CD14-positive monocyte (primary cell): ENCODE results near the gene PISD. TPM values are rescaled to one million over a fixed set of nuclear protein-coding genes. Genes with fewer than 3 reads are reported as not detected.

ENCODE experiments used
- DNase-seq, 3 donors: peaks; one replicate each; pipeline ENCODE4 v3.0.0-alpha.2; 2011 to 2022
- H2AFZ ChIP-seq: 2 replicates; pipeline ENCODE4 v1.6.0; 2012; ENCODE audit warnings: mild to moderate bottlenecking, low read depth, low read length, inconsistent platforms; ENCODE audit not compliant: insufficient read depth, poor library complexity, severe bottlenecking
- H3K27ac ChIP-seq, 2 donors: 1 replicate in 1 of 2; 2 replicates in 1 of 2; pipeline ENCODE4 v1.5.1; 2012 to 2013; ENCODE audit warnings: low read length in 2 of 2, control low read depth in 1 of 2, inconsistent platforms in 1 of 2, low read depth in 1 of 2, mild to moderate bottlenecking in 1 of 2
- H3K27me3 ChIP-seq, 2 donors: one replicate each; pipeline versions ENCODE4 v1.6.0 to v1.6.1; 2011 to 2013; ENCODE audit warnings: low read length in 2 of 2; ENCODE audit not compliant: control insufficient read depth in 2 of 2, insufficient read depth in 2 of 2
- H3K36me3 ChIP-seq, 2 donors: replicated peaks in 1 of 2; 1 replicate in 1 of 2; 2 replicates in 1 of 2; pipeline versions ENCODE4 v1.5.1 to v1.6.1; 2012 to 2013; ENCODE audit warnings: low read length in 2 of 2, control low read depth in 1 of 2, inconsistent platforms in 1 of 2, mild to moderate bottlenecking in 1 of 2; ENCODE audit not compliant: insufficient read depth in 2 of 2, control insufficient read depth in 1 of 2
- H3K4me1 ChIP-seq, 2 donors: 1 replicate in 1 of 2; 2 replicates in 1 of 2; pipeline versions ENCODE4 v1.5.1 to v1.6.1; 2012 to 2013; ENCODE audit warnings: low read length in 2 of 2, control low read depth in 1 of 2, inconsistent platforms in 1 of 2, mild to moderate bottlenecking in 1 of 2, moderate library complexity in 1 of 2; ENCODE audit not compliant: insufficient read depth in 2 of 2, control insufficient read depth in 1 of 2
- H3K4me2 ChIP-seq: replicated peaks from 2 replicates; pipeline ENCODE3; 2012; ENCODE audit warnings: low read length, moderate library complexity, mild to moderate bottlenecking; ENCODE audit not compliant: poor library complexity, severe bottlenecking; ENCODE audit errors: extremely low read depth
- H3K4me3 ChIP-seq, 3 experiments: fragments of 200-600 bp in 1 of 3; sonication (generic) in 1 of 3; replicated peaks in 1 of 3; 1 replicate in 2 of 3; 2 replicates in 1 of 3; pipeline ENCODE4 v1.5.1; 2011 to 2013; ENCODE audit warnings: low read length in 3 of 3, mild to moderate bottlenecking in 3 of 3, control low read depth in 2 of 3, low read depth in 2 of 3, inconsistent platforms in 1 of 3, moderate library complexity in 1 of 3
- H3K79me2 ChIP-seq: 2 replicates; pipeline ENCODE4 v1.6.0; 2012; ENCODE audit warnings: mild to moderate bottlenecking, control low read depth, inconsistent platforms, low read length, moderate library complexity; ENCODE audit not compliant: insufficient read depth
- H3K9ac ChIP-seq: 2 replicates; pipeline ENCODE4 v1.6.0; 2017; ENCODE audit warnings: low read length, mild to moderate bottlenecking; ENCODE audit not compliant: insufficient read depth, poor library complexity, severe bottlenecking
- H3K9me3 ChIP-seq, 2 donors: replicated peaks in 1 of 2; 1 replicate in 1 of 2; 2 replicates in 1 of 2; pipeline versions ENCODE4 v1.5.1 to v1.6.1; 2012 to 2013; ENCODE audit warnings: low read length in 2 of 2, control low read depth in 1 of 2; ENCODE audit not compliant: control insufficient read depth in 1 of 2, insufficient read depth in 1 of 2
- H4K20me1 ChIP-seq: 2 replicates; pipeline ENCODE4 v1.6.0; 2012; ENCODE audit warnings: mild to moderate bottlenecking, low read length, control low read depth, moderate library complexity; ENCODE audit not compliant: insufficient read depth
- H3K27ac Mint-ChIP-seq, 7 donors: one replicate each; pipeline ENCODE4 v1.8.0; 2020; ENCODE audit warnings: mild to moderate bottlenecking in 7 of 7, mixed read lengths in 7 of 7, moderate library complexity in 6 of 7, inconsistent platforms in 2 of 7
- H3K27me3 Mint-ChIP-seq, 3 donors: one replicate each; pipeline ENCODE4 v1.8.0; 2021 to 2022; ENCODE audit warnings: low read depth in 3 of 3, mild to moderate bottlenecking in 3 of 3, mixed read lengths in 3 of 3, moderate library complexity in 3 of 3, inconsistent platforms in 1 of 3
- H3K36me3 Mint-ChIP-seq, 2 donors: one replicate each; pipeline ENCODE4 v1.8.0; 2020; ENCODE audit warnings: mixed read lengths in 2 of 2, inconsistent platforms in 1 of 2, mild to moderate bottlenecking in 1 of 2
- H3K4me1 Mint-ChIP-seq: one replicate; pipeline ENCODE4 v1.8.0; 2020; ENCODE audit warnings: mild to moderate bottlenecking, mixed read lengths
- H3K4me3 Mint-ChIP-seq, 2 donors: one replicate each; pipeline ENCODE4 v1.8.0; 2020; ENCODE audit warnings: mild to moderate bottlenecking in 2 of 2, mixed read lengths in 2 of 2, moderate library complexity in 1 of 2
- H3K9me3 Mint-ChIP-seq, 7 donors: one replicate each; pipeline ENCODE4 v1.8.0; 2020 to 2022; ENCODE audit warnings: mixed read lengths in 7 of 7, mild to moderate bottlenecking in 6 of 7, moderate library complexity in 6 of 7, inconsistent platforms in 2 of 7
- WGBS: methylation state at CpG from one replicate; pipeline ENCODE4 v1.1.5; 2013; ENCODE audit warnings: missing lambda C conversion rate; ENCODE audit not compliant: insufficient coverage; 5-methylcytosine and 5-hydroxymethylcytosine counted together
- intact Hi-C, 2 donors: fragments of 100-400 bp; cut with micrococcal nuclease; formaldehyde crosslinking; loops; one replicate each; pipeline versions ENCODE4 v1.15.0 to v1.15.1; 2023
- polyA plus RNA-seq, 3 donors: library from polyadenylated mRNA; depleted of rRNA in 1 of 3; unstranded in 2 of 3; stranded (reverse) in 1 of 3; fragments of 300-500 nt in 2 of 3; fragments of >200 nt in 1 of 3; fragmentation: Illumina TruSeq in 2 of 3; gene quantifications; 1 replicate in 2 of 3; 2 replicates in 1 of 3; pipeline ENCODE4 v1.2.3, GENCODE V29; 2012 to 2021
- TF ChIP-seq, protein P1 (sequence below): fragments of 200-600 bp; IDR thresholded peaks from one replicate; pipeline ENCODE4 v1.8.0; 2022; ENCODE audit warnings: antibody characterized with exemption, mild to moderate bottlenecking

Gene PISD
- polyA plus RNA-seq, 3 donors: 38.1 to 112 (median 45.3) TPM

GRCh38 chr22:31652088-31652487 lies 9.9 kb downstream of the PISD start:
- H3K4me2 ChIP-seq: no peak overlapping the region
- H3K27ac ChIP-seq: peak overlapping the region in 1 of 2 donors; percentile 36
- no peak overlapping the region for H3K9ac ChIP-seq
- no peak overlapping the region for H3K4me3 ChIP-seq
- H2AFZ ChIP-seq: no peak overlapping the region
- Mint-ChIP-seq H3K36me3 (peaks cover 22% of the 10 kb centered on the region in 2 donors), H3K4me1 (peaks cover 32% of the 10 kb centered on the region), H3K27me3 (peaks cover 0 to 2% (median 0%) of the 10 kb centered on the region in 3 donors), H3K4me3 (no peak overlapping the region), H3K9me3 (no peaks in the 10 kb centered on the region), H3K27ac (peak overlapping the region in 1 of 7 donors; percentile 58)
- H4K20me1 ChIP-seq: peaks cover 19% of the 10 kb centered on the region
- peaks cover 7 to 19% of the 10 kb centered on the region in 2 donors for H3K36me3 ChIP-seq
- H3K27me3 ChIP-seq: no peaks in the 10 kb centered on the region
- TF ChIP-seq, protein P1, sequence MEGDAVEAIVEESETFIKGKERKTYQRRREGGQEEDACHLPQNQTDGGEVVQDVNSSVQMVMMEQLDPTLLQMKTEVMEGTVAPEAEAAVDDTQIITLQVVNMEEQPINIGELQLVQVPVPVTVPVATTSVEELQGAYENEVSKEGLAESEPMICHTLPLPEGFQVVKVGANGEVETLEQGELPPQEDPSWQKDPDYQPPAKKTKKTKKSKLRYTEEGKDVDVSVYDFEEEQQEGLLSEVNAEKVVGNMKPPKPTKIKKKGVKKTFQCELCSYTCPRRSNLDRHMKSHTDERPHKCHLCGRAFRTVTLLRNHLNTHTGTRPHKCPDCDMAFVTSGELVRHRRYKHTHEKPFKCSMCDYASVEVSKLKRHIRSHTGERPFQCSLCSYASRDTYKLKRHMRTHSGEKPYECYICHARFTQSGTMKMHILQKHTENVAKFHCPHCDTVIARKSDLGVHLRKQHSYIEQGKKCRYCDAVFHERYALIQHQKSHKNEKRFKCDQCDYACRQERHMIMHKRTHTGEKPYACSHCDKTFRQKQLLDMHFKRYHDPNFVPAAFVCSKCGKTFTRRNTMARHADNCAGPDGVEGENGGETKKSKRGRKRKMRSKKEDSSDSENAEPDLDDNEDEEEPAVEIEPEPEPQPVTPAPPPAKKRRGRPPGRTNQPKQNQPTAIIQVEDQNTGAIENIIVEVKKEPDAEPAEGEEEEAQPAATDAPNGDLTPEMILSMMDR: no peak
- no peaks in the 10 kb centered on the region for H3K9me3 ChIP-seq
- no peak for DNase-seq
- peaks cover 82% of the 10 kb centered on the region for H3K79me2 ChIP-seq
- WGBS: 90% methylated on average over 5 of the region's 9 CpGs
- intact Hi-C loops: no loop called here
- peaks cover 16 to 32% of the 10 kb centered on the region in 2 donors for H3K4me1 ChIP-seq

DNA sequence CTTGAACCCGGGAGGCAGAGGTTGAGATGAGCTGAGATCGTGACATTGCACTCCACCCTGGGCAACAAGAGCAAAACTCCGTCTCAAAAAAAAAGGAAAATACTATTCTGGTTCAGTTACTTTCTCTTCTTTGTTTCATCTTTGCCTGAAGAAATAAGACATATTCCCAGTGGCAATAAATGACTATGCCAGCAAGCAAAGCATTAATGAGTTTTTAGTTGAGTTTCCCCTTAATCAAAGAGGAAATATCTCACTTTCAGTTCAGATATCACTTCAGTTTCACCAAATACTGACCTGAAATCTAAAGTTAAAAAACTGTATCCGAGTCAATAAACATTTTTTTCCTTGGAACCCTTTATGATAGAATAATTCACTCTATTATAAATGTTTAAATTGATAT lies 10.4 kb downstream of the PISD start:
- H3K4me1 Mint-ChIP-seq: peaks cover 33% of the 10 kb centered on the region
- Histone ChIP-seq H3K27ac (no peak overlapping the region), H3K9ac (no peak overlapping the region), H3K27me3 (no peaks in the 10 kb centered on the region), H3K4me2 (no peak overlapping the region), H3K36me3 (peaks cover 11 to 23% of the 10 kb centered on the region in 2 donors), H4K20me1 (peaks cover 19% of the 10 kb centered on the region), H3K79me2 (peaks cover 78% of the 10 kb centered on the region), H3K4me3 (no peak overlapping the region), H3K9me3 (no peaks in the 10 kb centered on the region), H2AFZ (no peak overlapping the region), H3K4me1 (peaks cover 16 to 32% of the 10 kb centered on the region in 2 donors)
- intact Hi-C loops: no loop called here
- peaks cover 25 to 26% of the 10 kb centered on the region in 2 donors for H3K36me3 Mint-ChIP-seq
- no peaks in the 10 kb centered on the region for H3K9me3 Mint-ChIP-seq
- H3K4me3 Mint-ChIP-seq: no peak overlapping the region
- peak overlapping the region in 5 of 7 donors; percentile 36 to 72 (median 58) for H3K27ac Mint-ChIP-seq
- WGBS: 20% methylated on average over 1 of the region's 4 CpGs
- H3K27me3 Mint-ChIP-seq: peaks cover 0 to 2% (median 0%) of the 10 kb centered on the region in 3 donors
- TF ChIP-seq, protein P1: no peak
- no peak for DNase-seq
